GM03348 (cell line): ENCODE measurements around the gene TEX13A.
A peak's percentile ranks its signal among the peaks of the same experiment; 100 is the strongest.
"Not testable (repeated sequence)": the region's sequence is repeated elsewhere in the genome, so short reads cannot be mapped to it uniquely, and the experiment has no call there.

Experiments
- DNase-seq: peaks from one replicate; pipeline ENCODE4 v3.0.0; 2012; ENCODE audit warnings: low spot score

The TEX13A gene

GRCh38 chrX:105220636-105221035, at the start of gene TEX13A:
TSS of gene TEX13A (minus strand) at chrX:105220694. CDS start at chrX:105220397, 297 bp downstream.
- DNase-seq = no peak

- DNase-seq = no peak
Measured at GRCh38 chrX:105269386-105269785, 48.9 kb upstream of the TEX13A start.

- DNase-seq = no peak
Measured at GRCh38 chrX:105267167-105267566, 46.7 kb upstream of the TEX13A start.

- DNase-seq = no peak
Measured at GRCh38 chrX:105266456-105266855, 46.0 kb upstream of the TEX13A start.

- no peak for DNase-seq
Measured at GRCh38 chrX:105265093-105265492, 44.6 kb upstream of the TEX13A start.

GRCh38 chrX:105263801-105264200, 43.3 kb upstream of the TEX13A start:
- no peak for DNase-seq

- DNase-seq = no peak
Measured at GRCh38 chrX:105263171-105263570, 42.7 kb upstream of the TEX13A start.

GRCh38 chrX:105260291-105261043, 40.0 kb upstream of the TEX13A start:
- no peak for DNase-seq

GRCh38 chrX:105241056-105241455, 20.6 kb upstream of the TEX13A start:
- no peak for DNase-seq

GRCh38 chrX:105237407-105237806, 16.9 kb upstream of the TEX13A start:
- not testable (repeated sequence) for DNase-seq

GRCh38 chrX:105229146-105229545, 8.7 kb upstream of the TEX13A start:
- no peak for DNase-seq

- DNase-seq = no peak
Measured at GRCh38 chrX:105228602-105229001, 8.1 kb upstream of the TEX13A start.

- DNase-seq = no peak
Measured at GRCh38 chrX:105226499-105226898, 6.0 kb upstream of the TEX13A start.

GRCh38 chrX:105221374-105221773, 880 bp upstream of the TEX13A start:
- no peak for DNase-seq

- DNase-seq = no peak
Measured at GRCh38 chrX:105219454-105220401, 766 bp downstream of the TEX13A start.

- DNase-seq = no peak
Measured at GRCh38 chrX:105211066-105211575, 9.4 kb downstream of the TEX13A start.

GRCh38 chrX:105210258-105210657, 10.2 kb downstream of the TEX13A start:
- DNase-seq = no peak

- no peak for DNase-seq
Measured at GRCh38 chrX:105209406-105209805, 11.1 kb downstream of the TEX13A start.

- DNase-seq = peak; percentile 3
Measured at GRCh38 chrX:105191878-105192277, 28.6 kb downstream of the TEX13A start.

GRCh38 chrX:105190252-105190853, 30.1 kb downstream of the TEX13A start:
- DNase-seq = peak; percentile 8

- no peak for DNase-seq
Measured at GRCh38 chrX:105189093-105189492, 31.4 kb downstream of the TEX13A start.

- DNase-seq = no peak
Measured at GRCh38 chrX:105179644-105180043, 40.9 kb downstream of the TEX13A start.
